HL-60 (cell line): ENCODE measurements around the gene ORMDL2.

Experiments
- DNase-seq, 2 experiments: peaks; one replicate each; pipeline ENCODE4 v3.0.0-alpha.2; 2010 to 2020; ENCODE audit warnings: low read depth in 1 of 2, low spot score in 1 of 2
- H3K27ac ChIP-seq: fragments of 250-450 bp; sonication (Bioruptor Pico); replicated peaks from 2 replicates; pipeline ENCODE4 v1.5.1; 2020; ENCODE audit warnings: mild to moderate bottlenecking, moderate library complexity
- H3K27me3 ChIP-seq: fragments of 250-450 bp; sonication (Bioruptor Pico); 2 replicates; pipeline ENCODE4 v1.5.1; 2021; ENCODE audit warnings: mild to moderate bottlenecking, moderate library complexity; ENCODE audit not compliant: insufficient read depth, poor library complexity, severe bottlenecking
- H3K4me3 ChIP-seq: replicated peaks from 2 replicates; pipeline ENCODE4 v1.5.1; 2011; ENCODE audit warnings: mild to moderate bottlenecking, control low read depth, low read length; ENCODE audit not compliant: insufficient read depth
- CTCF ChIP-seq: IDR thresholded peaks from one replicate; pipeline ENCODE4 v1.5.1; 2011; ENCODE audit warnings: low read length, control low read depth, inconsistent platforms; ENCODE audit not compliant: insufficient read depth
- GABPA ChIP-seq: IDR thresholded peaks from 2 replicates; pipeline ENCODE4 v1.6.1; 2012; ENCODE audit warnings: low read depth
- POLR2AphosphoS5 ChIP-seq: IDR thresholded peaks from 2 replicates; pipeline ENCODE4 v1.6.1; 2012; ENCODE audit warnings: low read depth
- SPI1 ChIP-seq: IDR thresholded peaks from 2 replicates; pipeline ENCODE4 v1.6.1; 2012; ENCODE audit warnings: low read depth, mild to moderate bottlenecking, borderline replicate concordance
- TF ChIP-seq, protein P1 (sequence below): IDR thresholded peaks from 2 replicates; pipeline ENCODE4 v1.6.1; 2012; ENCODE audit warnings: low read depth; ENCODE audit not compliant: insufficient replicate concordance

Gene ORMDL2

DNA sequence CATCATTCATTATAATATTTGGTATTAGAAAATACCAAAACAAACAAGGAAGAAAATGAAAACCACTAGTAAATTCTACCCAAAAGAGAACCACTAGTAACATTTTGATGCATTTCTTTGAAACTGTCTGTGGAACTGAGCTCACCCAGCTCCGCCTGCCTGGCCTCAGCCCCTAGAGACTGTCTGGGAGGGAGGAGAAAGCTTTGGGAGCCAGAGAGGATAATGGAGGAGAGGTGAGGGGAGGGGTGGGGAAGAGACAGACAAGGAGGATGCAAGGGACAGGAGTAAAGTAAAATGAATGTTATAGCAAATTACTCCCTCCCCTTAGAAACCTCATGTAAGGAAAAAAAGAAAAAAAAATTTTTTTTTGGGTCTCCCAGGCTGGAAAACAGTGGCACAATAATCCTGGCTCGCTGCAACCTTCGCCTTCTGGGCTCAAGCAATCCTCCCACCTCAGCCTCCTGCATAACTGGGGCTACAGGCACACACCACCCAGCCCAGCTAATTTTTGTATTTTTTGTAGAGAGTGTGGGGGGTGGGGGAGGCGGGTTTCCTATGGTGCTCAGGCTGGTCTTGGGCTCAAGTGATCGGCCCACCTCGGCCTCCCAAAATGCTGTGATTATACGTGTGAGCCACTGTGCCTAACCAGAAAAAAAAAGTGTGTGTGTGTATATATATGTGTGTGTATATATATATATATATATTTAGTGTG is 28.1 kb downstream of the ORMDL2 start:
- no peak for DNase-seq
- Histone ChIP-seq H3K27ac (no peak overlapping the region), H3K27me3 (no peaks in the 10 kb centered on the region), H3K4me3 (no peak overlapping the region)
- TF ChIP-seq SPI1 = no peak

DNA sequence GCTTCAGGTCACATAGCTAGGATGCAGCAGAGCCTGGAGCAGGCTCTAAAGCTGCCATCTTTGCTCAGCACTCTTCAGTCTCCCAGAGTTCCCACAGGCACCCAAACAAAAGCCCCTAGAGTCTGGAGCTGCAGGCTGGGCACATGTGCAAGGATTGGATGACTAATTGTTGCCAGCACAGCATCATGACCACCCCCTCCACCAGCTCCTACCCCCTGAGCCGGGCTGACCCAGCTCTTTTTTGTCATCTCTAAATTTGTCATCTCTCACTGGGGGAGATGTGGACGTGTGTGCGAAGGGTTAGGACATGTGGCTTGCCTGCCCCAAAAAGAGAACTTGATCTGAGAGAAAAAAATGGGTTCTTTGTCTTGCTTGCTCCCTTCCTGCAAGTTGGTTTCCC is 29.2 kb downstream of the ORMDL2 start:
- TF ChIP-seq, protein P1, sequence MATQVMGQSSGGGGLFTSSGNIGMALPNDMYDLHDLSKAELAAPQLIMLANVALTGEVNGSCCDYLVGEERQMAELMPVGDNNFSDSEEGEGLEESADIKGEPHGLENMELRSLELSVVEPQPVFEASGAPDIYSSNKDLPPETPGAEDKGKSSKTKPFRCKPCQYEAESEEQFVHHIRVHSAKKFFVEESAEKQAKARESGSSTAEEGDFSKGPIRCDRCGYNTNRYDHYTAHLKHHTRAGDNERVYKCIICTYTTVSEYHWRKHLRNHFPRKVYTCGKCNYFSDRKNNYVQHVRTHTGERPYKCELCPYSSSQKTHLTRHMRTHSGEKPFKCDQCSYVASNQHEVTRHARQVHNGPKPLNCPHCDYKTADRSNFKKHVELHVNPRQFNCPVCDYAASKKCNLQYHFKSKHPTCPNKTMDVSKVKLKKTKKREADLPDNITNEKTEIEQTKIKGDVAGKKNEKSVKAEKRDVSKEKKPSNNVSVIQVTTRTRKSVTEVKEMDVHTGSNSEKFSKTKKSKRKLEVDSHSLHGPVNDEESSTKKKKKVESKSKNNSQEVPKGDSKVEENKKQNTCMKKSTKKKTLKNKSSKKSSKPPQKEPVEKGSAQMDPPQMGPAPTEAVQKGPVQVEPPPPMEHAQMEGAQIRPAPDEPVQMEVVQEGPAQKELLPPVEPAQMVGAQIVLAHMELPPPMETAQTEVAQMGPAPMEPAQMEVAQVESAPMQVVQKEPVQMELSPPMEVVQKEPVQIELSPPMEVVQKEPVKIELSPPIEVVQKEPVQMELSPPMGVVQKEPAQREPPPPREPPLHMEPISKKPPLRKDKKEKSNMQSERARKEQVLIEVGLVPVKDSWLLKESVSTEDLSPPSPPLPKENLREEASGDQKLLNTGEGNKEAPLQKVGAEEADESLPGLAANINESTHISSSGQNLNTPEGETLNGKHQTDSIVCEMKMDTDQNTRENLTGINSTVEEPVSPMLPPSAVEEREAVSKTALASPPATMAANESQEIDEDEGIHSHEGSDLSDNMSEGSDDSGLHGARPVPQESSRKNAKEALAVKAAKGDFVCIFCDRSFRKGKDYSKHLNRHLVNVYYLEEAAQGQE = no peak
- Histone ChIP-seq H3K27ac (peak overlapping the region; percentile 64), H3K27me3 (no peaks in the 10 kb centered on the region), H3K4me3 (no peak overlapping the region)
- DNase-seq = peak in 1 of 2 experiments; percentile 36

GRCh38 chr12:55847603-55848291 is 29.9 kb downstream of the ORMDL2 start:
- peak overlapping the region; percentile 64 for H3K27ac ChIP-seq

DNA sequence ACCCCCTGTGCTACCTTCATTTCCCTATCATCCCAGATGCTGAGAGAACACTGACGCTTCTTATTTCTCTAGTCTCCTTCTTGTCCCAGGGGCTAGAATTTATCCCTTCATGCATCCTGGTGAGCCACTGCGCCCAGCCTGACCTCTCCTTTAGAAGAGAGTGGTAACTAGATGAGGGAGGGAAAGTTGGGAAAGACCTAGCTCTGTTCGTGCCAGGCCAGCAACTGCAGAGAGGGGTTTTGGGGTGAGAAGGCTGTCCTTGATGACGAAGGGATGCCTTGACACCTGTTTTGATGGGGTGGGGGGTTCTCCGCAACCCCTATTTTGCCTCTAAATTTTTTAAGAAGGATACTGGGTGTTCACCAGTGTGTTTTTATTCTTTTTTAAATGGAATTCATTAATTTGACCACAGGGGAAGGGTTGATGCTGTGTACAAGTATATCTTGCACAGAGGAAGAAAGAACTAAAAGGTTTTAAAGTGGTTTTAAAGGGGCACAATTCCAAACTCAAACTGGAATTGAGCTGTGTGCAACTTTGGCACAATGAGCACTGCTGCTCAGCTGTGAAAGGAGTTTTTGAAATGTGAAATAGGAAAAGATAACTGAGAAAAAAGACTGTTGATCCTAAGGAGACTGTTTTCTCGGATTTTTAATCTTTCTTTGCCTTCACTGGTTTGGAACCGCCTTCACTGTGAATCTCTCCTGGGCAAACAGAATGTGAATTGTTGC is 31.9 kb downstream of the ORMDL2 start:
- H3K4me3 ChIP-seq = no peak overlapping the region
- no peak for DNase-seq
- TF ChIP-seq SPI1 (no peak), POLR2AphosphoS5 (no peak), CTCF (no peak), GABPA (no peak)
- TF ChIP-seq, protein P1 = no peak
- no peaks in the 10 kb centered on the region for H3K27me3 ChIP-seq
- no peak overlapping the region for H3K27ac ChIP-seq

More at GRCh38 chr12:55847603-55848291, 29.9 kb downstream of the ORMDL2 start:
- H3K27me3 ChIP-seq = no peaks in the 10 kb centered on the region
- DNase-seq = peak; percentile 68 to 79
- TF ChIP-seq CTCF = no peak
- H3K4me3 ChIP-seq = no peak overlapping the region
